Aorta (tissue), 5 donors: ENCODE results near the gene MLN. TPM values are rescaled to one million over a fixed set of nuclear protein-coding genes. Genes with fewer than 3 reads are reported as not detected.

Source experiments
- ATAC-seq: fragments of 200-7000 bp; cut with Tn5 transposase; one replicate; pipeline ENCODE4 v1.9.1; 2022; ENCODE audit warnings: moderate library complexity; ENCODE audit not compliant: low FRiP score
- DNase-seq, 2 donors: peaks; one replicate each; pipeline ENCODE4 v3.0.0-alpha.2; 2020
- H3K27ac ChIP-seq, 2 donors: one replicate each; pipeline ENCODE4 v1.5.1; 2013; ENCODE audit warnings: low read length in 2 of 2, mild to moderate bottlenecking in 2 of 2, moderate library complexity in 2 of 2, control low read depth in 1 of 2, inconsistent platforms in 1 of 2, low read depth in 1 of 2
- H3K27me3 ChIP-seq, 2 donors: one replicate each; pipeline ENCODE4 v1.6.1; 2013; ENCODE audit warnings: control low read depth in 1 of 2, low read length in 1 of 2, mild to moderate bottlenecking in 1 of 2, moderate library complexity in 1 of 2; ENCODE audit not compliant: insufficient read depth in 2 of 2, control insufficient read depth in 1 of 2
- H3K36me3 ChIP-seq, 2 donors: one replicate each; pipeline ENCODE4 v1.6.1; 2013; ENCODE audit warnings: control low read depth in 1 of 2, low read length in 1 of 2, mild to moderate bottlenecking in 1 of 2; ENCODE audit not compliant: insufficient read depth in 2 of 2, control insufficient read depth in 1 of 2
- H3K4me1 ChIP-seq, 2 donors: one replicate each; pipeline ENCODE4 v1.6.1; 2013; ENCODE audit warnings: low read length in 2 of 2, control low read depth in 1 of 2, mild to moderate bottlenecking in 1 of 2, moderate library complexity in 1 of 2; ENCODE audit not compliant: insufficient read depth in 2 of 2, control insufficient read depth in 1 of 2
- H3K4me3 ChIP-seq, 2 donors: one replicate each; pipeline ENCODE4 v1.5.1; 2013; ENCODE audit warnings: low read length in 2 of 2, control low read depth in 1 of 2, mild to moderate bottlenecking in 1 of 2
- H3K9me3 ChIP-seq: one replicate; pipeline ENCODE4 v1.6.1; 2013; ENCODE audit warnings: mild to moderate bottlenecking, low read length; ENCODE audit not compliant: control insufficient read depth
- WGBS, 2 donors: extraction: QIAGEN DNeasy Blood & Tissue Kit; methylation state at CpG; one replicate each; pipeline ENCODE4 v1.1.7; 2013; 5-methylcytosine and 5-hydroxymethylcytosine counted together
- intact Hi-C, 2 donors: fragments of 100-400 bp; cut with DNase I; formaldehyde crosslinking; loops; one replicate each; pipeline versions ENCODE4 v1.14.2 to v1.15.0; 2022
- polyA plus RNA-seq, 2 donors: library from polyadenylated mRNA; stranded (reverse); fragments of 200-250 nt; gene quantifications; one replicate each; pipeline ENCODE4 v1.2.3, GENCODE V29; 2013
- total RNA-seq, 2 donors: library from RNA; stranded (reverse); fragmentation: NEBNext Ultra II Directional; extraction: Animal tissue kit (Norgen Biotek cat#: 25700); gene quantifications; one replicate each; pipeline ENCODE4 v1.2.1, GENCODE V29; 2021
- donor health status: healthy with polysubstance abuse.
- donor health status: Bipolar disorder and iron deficiency.
- donor health status: DM: no; HTN: no; CAD: no.
- donor health status: DM: no; HTN: no; CAD: no.
- donor health status: DM: yes; HTN: yes; CAD: no.

MLN gene
- total and polyA plus RNA-seq, 4 donors: 2.6 TPM; not detected in 3

GRCh38 chr6:33828764-33829731, 25.2 kb upstream of the MLN start:
- H3K9me3 ChIP-seq: no peaks in the 10 kb centered on the region
- H3K4me3 ChIP-seq: no peak overlapping the region
- DNase-seq (no peak), ATAC-seq (no peak)
- WGBS, 2 donors: 8 to 13% methylated on average over 15 of the region's 15 CpGs
- H3K36me3 ChIP-seq: no peaks in the 10 kb centered on the region
- no peak overlapping the region for H3K27ac ChIP-seq
- intact Hi-C loops: no loop called here
- H3K4me1 ChIP-seq: no peaks in the 10 kb centered on the region
- no peaks in the 10 kb centered on the region for H3K27me3 ChIP-seq

GRCh38 chr6:33828452-33828763, 24.6 kb upstream of the MLN start:
- Histone ChIP-seq H3K4me1 (no peaks in the 10 kb centered on the region), H3K27ac (no peak overlapping the region), H3K4me3 (no peak overlapping the region), H3K9me3 (no peaks in the 10 kb centered on the region), H3K36me3 (no peaks in the 10 kb centered on the region), H3K27me3 (no peaks in the 10 kb centered on the region)
- 22 to 25% methylated on average over 4 of the region's 4 CpGs for WGBS, 2 donors
- ATAC-seq (no peak), DNase-seq (no peak)
- intact Hi-C loops: no loop called here

GRCh38 chr6:33827546-33828451, 24.0 kb upstream of the MLN start:
- intact Hi-C loops: no loop called here
- 54 to 63% methylated on average over 13 to 14 of the region's 14 CpGs for WGBS, 2 donors
- H3K36me3 ChIP-seq: no peaks in the 10 kb centered on the region
- no peak overlapping the region for H3K4me3 ChIP-seq
- no peaks in the 10 kb centered on the region for H3K4me1 ChIP-seq
- H3K27me3 ChIP-seq: no peaks in the 10 kb centered on the region
- DNase-seq (no peak), ATAC-seq (no peak)
- no peak overlapping the region for H3K27ac ChIP-seq
- H3K9me3 ChIP-seq: no peaks in the 10 kb centered on the region

- 34 to 68% methylated on average over 2 of the region's 2 CpGs for WGBS, 2 donors
- ATAC-seq: no peak
- intact Hi-C loops: no loop called here
- H3K36me3 ChIP-seq: no peaks in the 10 kb centered on the region
- H3K4me1 ChIP-seq: no peaks in the 10 kb centered on the region
- DNase-seq: no peak
- H3K27me3 ChIP-seq: no peaks in the 10 kb centered on the region
- no peaks in the 10 kb centered on the region for H3K9me3 ChIP-seq
- no peak overlapping the region for H3K4me3 ChIP-seq
- H3K27ac ChIP-seq: no peak overlapping the region
Observed at GRCh38 chr6:33826537-33826936, 22.7 kb upstream of the MLN start.

GRCh38 chr6:33824461-33825154, 20.8 kb upstream of the MLN start:
- intact Hi-C loops: no loop called here
- 52 to 54% methylated on average over 15 of the region's 15 CpGs for WGBS, 2 donors
- DNase-seq (no peak), ATAC-seq (peak; percentile 63)
- no peaks in the 10 kb centered on the region for H3K36me3 ChIP-seq
- no peaks in the 10 kb centered on the region for H3K27me3 ChIP-seq
- no peaks in the 10 kb centered on the region for H3K9me3 ChIP-seq
- no peak overlapping the region for H3K27ac ChIP-seq
- no peak overlapping the region for H3K4me3 ChIP-seq
- no peaks in the 10 kb centered on the region for H3K4me1 ChIP-seq

- Histone ChIP-seq H3K4me1 (no peaks in the 10 kb centered on the region), H3K27ac (no peak overlapping the region), H3K27me3 (no peaks in the 10 kb centered on the region), H3K4me3 (no peak overlapping the region), H3K9me3 (no peaks in the 10 kb centered on the region), H3K36me3 (no peaks in the 10 kb centered on the region)
- DNase-seq: no peak
- intact Hi-C loops: no loop called here
- 73 to 83% methylated on average over 2 of the region's 2 CpGs for WGBS, 2 donors
- ATAC-seq: no peak
Observed at GRCh38 chr6:33823806-33824205, 20.0 kb upstream of the MLN start.

GRCh38 chr6:33822575-33823395, 19.0 kb upstream of the MLN start:
- no peak overlapping the region for H3K4me3 ChIP-seq
- H3K4me1 ChIP-seq: no peaks in the 10 kb centered on the region
- no peaks in the 10 kb centered on the region for H3K27me3 ChIP-seq
- H3K9me3 ChIP-seq: no peaks in the 10 kb centered on the region
- no peak for ATAC-seq
- H3K27ac ChIP-seq: no peak overlapping the region
- no peaks in the 10 kb centered on the region for H3K36me3 ChIP-seq
- DNase-seq: no peak
- WGBS, 2 donors: 47 to 50% methylated on average over 10 of the region's 10 CpGs
- intact Hi-C loops: no loop called here
